HepG2 (cell line): Measurements from ENCODE around the gene SRP72. TPM values are rescaled to one million over a fixed set of nuclear protein-coding genes. Genes with fewer than 3 reads are reported as not detected.

Experiments
- ATAC-seq: fragments of 200-7000 bp; cut with Tn5 transposase; 3 replicates; pipeline ENCODE4 v1.9.1; 2020; ENCODE audit warnings: mild to moderate bottlenecking, moderate library complexity
- BruUV-seq: library from RNA; stranded (reverse); fragments of 400-500 nt; replicated peaks from 2 replicates; lab custom pipeline; 2021; lab: Mats Ljungman, UMichigan
- CTCF ChIA-PET: fragments of 300-600 bp; formaldehyde crosslinking; extraction: SDS; loops from one replicate; lab custom pipeline; 2021; ENCODE audit warnings: low total read pairs, inconsistent platforms, low intra/inter-chr PET ratio; lab: Yijun Ruan, JAX
- POLR2A ChIA-PET: fragments of 350-600 bp; sonication (Branson Sonifier 250); formaldehyde crosslinking; loops from one replicate; lab custom pipeline; 2020; ENCODE audit warnings: antibody characterized with exemption, inconsistent platforms; lab: Yijun Ruan, JAX
- DNase-seq: peaks from one replicate; pipeline ENCODE4 v3.0.0-alpha.2; 2015; ENCODE audit warnings: low spot score
- FAIRE-seq: peaks from 3 replicates; lab custom pipeline; 2011; peaks lifted over from hg19 to GRCh38; lab: Jason Lieb, UNC
- H2AFZ ChIP-seq: one replicate; pipeline ENCODE4 v1.6.1; 2011; ENCODE audit warnings: low read length, inconsistent platforms
- H3K27ac ChIP-seq: fragments of 300-600 bp; 3 replicates; pipeline ENCODE4 v1.8.0; 2011; ENCODE audit warnings: mixed run types, mild to moderate bottlenecking, mixed read lengths, low read length, inconsistent platforms; ENCODE audit not compliant: insufficient read depth; ENCODE audit errors: extremely low read length
- H3K27me3 ChIP-seq, 2 experiments: fragments of 200-600 bp in 1 of 2; 2 replicates in 1 of 2; 3 replicates in 1 of 2; pipeline versions ENCODE4 v1.6.0 to v1.8.0; 2011; ENCODE audit warnings: low read length in 2 of 2, mild to moderate bottlenecking in 2 of 2, moderate library complexity in 2 of 2, inconsistent platforms in 1 of 2; ENCODE audit not compliant: insufficient read depth in 2 of 2, control insufficient read depth in 1 of 2
- H3K36me3 ChIP-seq, 2 experiments: fragments of 200-600 bp in 1 of 2; replicated peaks in 1 of 2; 2 replicates in 1 of 2; 3 replicates in 1 of 2; pipeline versions ENCODE4 v1.5.1 to v1.8.0; 2011; ENCODE audit warnings: low read length in 2 of 2, inconsistent platforms in 1 of 2; ENCODE audit not compliant: insufficient read depth in 2 of 2, control insufficient read depth in 1 of 2
- H3K4me1 ChIP-seq: 2 replicates; pipeline ENCODE4 v1.5.1; 2012; ENCODE audit warnings: low read length, inconsistent platforms; ENCODE audit not compliant: insufficient read depth
- H3K4me2 ChIP-seq: 2 replicates; pipeline ENCODE4 v1.6.0; 2011; ENCODE audit warnings: low read depth, low read length, inconsistent platforms
- H3K4me3 ChIP-seq, 3 experiments: fragments of 200-600 bp in 1 of 3; sonication (generic), shearing (Covaris generic) in 1 of 3; replicated peaks in 1 of 3; 2 replicates each; pipeline ENCODE4 v1.5.1; 2011 to 2016; ENCODE audit warnings: low read length in 3 of 3, inconsistent platforms in 2 of 3, low read depth in 2 of 3, mild to moderate bottlenecking in 2 of 3, control low read depth in 1 of 3, mixed read lengths in 1 of 3; ENCODE audit not compliant: insufficient read depth in 1 of 3
- H3K79me2 ChIP-seq: one replicate; pipeline ENCODE4 v1.6.1; 2011; ENCODE audit warnings: low read length, inconsistent platforms; ENCODE audit not compliant: insufficient read depth
- H3K9ac ChIP-seq: 2 replicates; pipeline ENCODE4 v1.6.0; 2011; ENCODE audit warnings: mild to moderate bottlenecking, low read depth, low read length, inconsistent platforms; ENCODE audit not compliant: insufficient read depth
- H3K9me3 ChIP-seq: 2 replicates; pipeline ENCODE4 v1.5.1; 2012; ENCODE audit warnings: mild to moderate bottlenecking, low read length
- H4K20me1 ChIP-seq: 2 replicates; pipeline ENCODE4 v1.6.0; 2011; ENCODE audit warnings: inconsistent platforms, mild to moderate bottlenecking, low read length, moderate library complexity; ENCODE audit not compliant: insufficient read depth
- FOSL2 ChIP-seq: sonication (generic); formaldehyde crosslinking; IDR thresholded peaks from 2 replicates; pipeline ENCODE4 v1.4.0; 2020; ENCODE audit warnings: missing genetic modification reagents
- KAT8 ChIP-seq: IDR thresholded peaks from 2 replicates; pipeline ENCODE4 v1.6.1; 2016; ENCODE audit warnings: missing genetic modification reagents, missing compliant biosample characterization
- KDM3A ChIP-seq: IDR thresholded peaks from 2 replicates; pipeline ENCODE4 v1.6.1; 2018; ENCODE audit warnings: low read depth, missing compliant biosample characterization
- RFX1 ChIP-seq: fragments of 450-650 bp; IDR thresholded peaks from 2 replicates; pipeline ENCODE4 v1.6.1; 2017
- ZBTB3 ChIP-seq: sonication (generic); formaldehyde crosslinking; IDR thresholded peaks from 2 replicates; pipeline ENCODE4 v1.4.0; 2020; ENCODE audit warnings: low read depth, mild to moderate bottlenecking, moderate library complexity, missing genetic modification reagents, borderline replicate concordance
- ZKSCAN8 ChIP-seq: IDR thresholded peaks from 2 replicates; pipeline ENCODE4 v1.6.1; 2016; ENCODE audit warnings: borderline replicate concordance, missing genetic modification reagents, missing compliant biosample characterization
- ZMYM4 ChIP-seq: sonication (generic); formaldehyde crosslinking; IDR thresholded peaks from 2 replicates; pipeline ENCODE4 v1.8.1; 2023; ENCODE audit warnings: mild to moderate bottlenecking, missing genetic modification reagents
- ZNF382 ChIP-seq: sonication (generic); formaldehyde crosslinking; IDR thresholded peaks from 2 replicates; pipeline ENCODE4 v1.5.0; 2020; ENCODE audit warnings: missing genetic modification reagents, mild to moderate bottlenecking, borderline replicate concordance
- ZNF547 ChIP-seq: sonication (generic); formaldehyde crosslinking; IDR thresholded peaks from 2 replicates; pipeline ENCODE4 v1.5.1; 2020; ENCODE audit warnings: mild to moderate bottlenecking, missing genetic modification reagents
- ZNF672 ChIP-seq: sonication (generic); formaldehyde crosslinking; IDR thresholded peaks from 2 replicates; pipeline ENCODE4 v1.8.1; 2022; ENCODE audit warnings: missing genetic modification reagents
- ZNF724P ChIP-seq: sonication (generic); formaldehyde crosslinking; IDR thresholded peaks from 2 replicates; pipeline ENCODE4 v1.8.0; 2022; ENCODE audit warnings: missing genetic modification reagents, borderline replicate concordance
- ZNF792 ChIP-seq: IDR thresholded peaks from 2 replicates; pipeline ENCODE4 v1.6.1; 2016
- ZNF883 ChIP-seq: sonication (generic); formaldehyde crosslinking; IDR thresholded peaks from 2 replicates; pipeline ENCODE4 v1.5.1; 2020; ENCODE audit warnings: mild to moderate bottlenecking, missing genetic modification reagents; ENCODE audit errors: not compliant biosample characterization
- ZSCAN12 ChIP-seq: sonication (generic); formaldehyde crosslinking; IDR thresholded peaks from 2 replicates; pipeline ENCODE4 v1.9.0; 2021; ENCODE audit warnings: mild to moderate bottlenecking, missing genetic modification reagents
- WGBS: methylation state at CpG from one replicate; pipeline ENCODE4 v1.1.6; 2017; ENCODE audit warnings: low lambda C conversion rate; 5-methylcytosine and 5-hydroxymethylcytosine counted together
- in situ Hi-C: cut with HindIII; loops from 2 replicates; pipeline ENCODE4 v1.10.0; 2017; ENCODE audit warnings: low pct_unique_long_range_greater_than_20kb; ENCODE audit not compliant: extremely low pct_ligation_motif_present
- intact Hi-C: fragments of 100-400 bp; cut with micrococcal nuclease; formaldehyde crosslinking; loops from one replicate; pipeline ENCODE4 v1.10.0; 2022; ENCODE audit not compliant: unreplicated experiment
- polyA plus RNA-seq, 8 experiments: library from polyadenylated mRNA; depleted of rRNA in 3 of 8; stranded (reverse) in 7 of 8; unstranded in 1 of 8; fragments of >200 nt; fragmentation: Illumina TruSeq in 4 of 8; extraction: Trizol in 4 of 8; gene quantifications; 2 replicates each; pipeline versions ENCODE4 v1.2.1 to v1.2.3, GENCODE V29; 2011 to 2016; ENCODE audit warnings: low read depth in 4 of 8, missing spikeins in 1 of 8, mixed read lengths in 1 of 8; ENCODE audit not compliant: insufficient read depth in 1 of 8
- total RNA-seq, 5 experiments: library from RNA; depleted of rRNA; stranded (reverse); fragments of >200 nt; fragmentation: Illumina TruSeq; extraction: Trizol; gene quantifications; 2 replicates each; pipeline ENCODE4 v1.2.3, GENCODE V29; 2016; ENCODE audit warnings: low read depth in 1 of 5
- TF ChIP-seq, protein P1 (sequence below): sonication (generic); formaldehyde crosslinking; IDR thresholded peaks from 2 replicates; pipeline ENCODE4 v1.4.0; 2020; ENCODE audit warnings: mild to moderate bottlenecking, missing genetic modification reagents
- TF ChIP-seq, protein P2 (sequence below): sonication (generic); formaldehyde crosslinking; conservative IDR thresholded peaks from 2 replicates; pipeline ENCODE4 v1.4.0; 2020; ENCODE audit warnings: missing genetic modification reagents

The SRP72 gene
- total and polyA plus RNA-seq, 2 of the 13 experiments (the other 11 are each of a cell fraction or from before 2014, with no cell fraction given), result 64.9 to 75.6 TPM

DNA sequence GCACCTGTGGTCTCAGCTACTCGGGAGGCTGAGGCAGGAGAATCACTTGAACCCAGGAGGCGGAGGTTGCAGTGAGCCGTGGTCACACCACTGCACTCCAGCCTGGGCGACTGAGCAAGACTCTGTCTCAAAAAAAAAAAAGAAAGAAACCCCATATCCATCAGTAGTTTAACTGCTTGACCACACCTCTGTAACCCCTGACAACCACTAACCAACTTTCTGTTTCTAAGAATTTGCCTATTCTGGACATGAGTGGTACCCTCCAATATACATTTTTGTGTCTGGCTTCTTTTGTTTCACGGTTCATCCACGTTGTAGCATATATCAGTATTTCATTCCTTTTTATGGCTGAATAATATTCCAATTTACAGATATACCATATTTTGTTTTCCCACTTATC is 41.1 kb upstream of the SRP72 start (continued):
- TF ChIP-seq FOSL2 (CRISPR knock-in tag), result no peak
- TF ChIP-seq, all 625 proteins: peak for 0

DNA sequence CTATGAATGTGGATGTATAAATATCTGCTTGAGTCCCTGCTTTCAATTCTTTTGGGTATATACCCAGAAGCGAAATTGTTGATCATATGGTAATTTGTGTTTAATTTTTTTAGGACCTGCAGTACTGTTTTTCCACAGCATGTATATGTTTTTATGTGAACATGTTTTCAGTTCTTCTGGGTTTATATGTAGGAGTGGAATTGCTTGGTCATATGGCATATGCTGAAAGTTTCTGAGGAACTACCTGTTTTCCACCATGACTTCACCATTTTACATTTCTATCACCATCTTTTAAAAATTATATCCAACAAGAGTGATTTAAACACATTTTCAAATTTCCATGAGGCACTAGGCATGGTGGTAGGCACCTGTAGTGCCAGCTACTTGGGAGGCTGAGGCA is 40.2 kb upstream of the SRP72 start:
- no peak overlapping the region for H2AFZ ChIP-seq
- no peak overlapping the region for H3K4me2 ChIP-seq
- no peak for ATAC-seq
- no peak overlapping the region for H3K27ac ChIP-seq
- no peaks in the 10 kb centered on the region for H3K9me3 ChIP-seq
- BruUV-seq, result no TSS peak
- DNase-seq, result no peak
- H3K4me3 ChIP-seq, result no peak overlapping the region
- H3K79me2 ChIP-seq, result peaks cover 100% of the 10 kb centered on the region
- in situ Hi-C loops, result no loop called here
- 100% methylated on average over 1 of the region's 1 CpG for WGBS
- POLR2A ChIA-PET, result interaction anchor here (2.3 kb wide), 1 partner anchor 8 kb away, joined by 8 read pairs; the partner anchor contains the start of genes PAICS and PPAT
- H3K9ac ChIP-seq, result no peak overlapping the region
- peaks cover 29% of the 10 kb centered on the region; the same call in 1 of the 2 replicates for H4K20me1 ChIP-seq
- peaks cover 48% of the 10 kb centered on the region for H3K4me1 ChIP-seq
- H3K27me3 ChIP-seq, result no peaks in the 10 kb centered on the region
- CTCF ChIA-PET, result no interaction called here
- intact Hi-C loops, result loop anchor here (5.0 to 10.0 kb wide), 2 partner anchors 40 to 408 kb away; partner anchors contain the start of gene SRP72
- FAIRE-seq, result no peak
- H3K36me3 ChIP-seq, result no peaks in the 10 kb centered on the region; a peak in 1 of 5 replicates
- no peak for TF ChIP-seq ZNF792
- TF ChIP-seq ZNF672 (CRISPR knock-in tag), result no peak
- TF ChIP-seq ZNF883 (CRISPR knock-in tag), result no peak
- TF ChIP-seq ZNF382, result no peak
- no peak for TF ChIP-seq RFX1
- TF ChIP-seq ZSCAN12 (CRISPR knock-in tag), result no peak
- TF ChIP-seq, protein P1, sequence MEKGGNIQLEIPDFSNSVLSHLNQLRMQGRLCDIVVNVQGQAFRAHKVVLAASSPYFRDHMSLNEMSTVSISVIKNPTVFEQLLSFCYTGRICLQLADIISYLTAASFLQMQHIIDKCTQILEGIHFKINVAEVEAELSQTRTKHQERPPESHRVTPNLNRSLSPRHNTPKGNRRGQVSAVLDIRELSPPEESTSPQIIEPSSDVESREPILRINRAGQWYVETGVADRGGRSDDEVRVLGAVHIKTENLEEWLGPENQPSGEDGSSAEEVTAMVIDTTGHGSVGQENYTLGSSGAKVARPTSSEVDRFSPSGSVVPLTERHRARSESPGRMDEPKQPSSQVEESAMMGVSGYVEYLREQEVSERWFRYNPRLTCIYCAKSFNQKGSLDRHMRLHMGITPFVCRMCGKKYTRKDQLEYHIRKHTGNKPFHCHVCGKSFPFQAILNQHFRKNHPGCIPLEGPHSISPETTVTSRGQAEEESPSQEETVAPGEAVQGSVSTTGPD, result no peak
- no peak for TF ChIP-seq ZNF724P
- no peak for TF ChIP-seq ZBTB3 (CRISPR knock-in tag)
- no peak for TF ChIP-seq ZKSCAN8 (CRISPR knock-in tag)
- no peak for TF ChIP-seq ZNF547 (CRISPR knock-in tag)
- TF ChIP-seq ZMYM4, result no peak
- no peak for TF ChIP-seq KDM3A (CRISPR knock-in tag)
- no peak for TF ChIP-seq KAT8 (CRISPR knock-in tag)
- TF ChIP-seq, protein P2, sequence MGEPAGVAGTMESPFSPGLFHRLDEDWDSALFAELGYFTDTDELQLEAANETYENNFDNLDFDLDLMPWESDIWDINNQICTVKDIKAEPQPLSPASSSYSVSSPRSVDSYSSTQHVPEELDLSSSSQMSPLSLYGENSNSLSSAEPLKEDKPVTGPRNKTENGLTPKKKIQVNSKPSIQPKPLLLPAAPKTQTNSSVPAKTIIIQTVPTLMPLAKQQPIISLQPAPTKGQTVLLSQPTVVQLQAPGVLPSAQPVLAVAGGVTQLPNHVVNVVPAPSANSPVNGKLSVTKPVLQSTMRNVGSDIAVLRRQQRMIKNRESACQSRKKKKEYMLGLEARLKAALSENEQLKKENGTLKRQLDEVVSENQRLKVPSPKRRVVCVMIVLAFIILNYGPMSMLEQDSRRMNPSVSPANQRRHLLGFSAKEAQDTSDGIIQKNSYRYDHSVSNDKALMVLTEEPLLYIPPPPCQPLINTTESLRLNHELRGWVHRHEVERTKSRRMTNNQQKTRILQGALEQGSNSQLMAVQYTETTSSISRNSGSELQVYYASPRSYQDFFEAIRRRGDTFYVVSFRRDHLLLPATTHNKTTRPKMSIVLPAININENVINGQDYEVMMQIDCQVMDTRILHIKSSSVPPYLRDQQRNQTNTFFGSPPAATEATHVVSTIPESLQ (CRISPR knock-in tag), result no peak
